GM12892 (cell line): ENCODE data around the gene TNNT3.

Experiments used
- POLR2A ChIP-seq: IDR thresholded peaks from 2 replicates; pipeline ENCODE4 v1.6.1; 2011; ENCODE audit warnings: low read depth, low read length, control low read depth
- POLR2AphosphoS5 ChIP-seq: IDR thresholded peaks from 2 replicates; pipeline ENCODE4 v1.6.1; 2011; ENCODE audit warnings: low read depth, low read length, control low read depth

GRCh38 chr11:1918436-1919315 lies 827 bp upstream of the TNNT3 start:
- TF ChIP-seq POLR2A (no peak), POLR2AphosphoS5 (no peak)
